OCI-LY3 (cell line): ENCODE data around the gene FHL3.

Source experiments
- H2AFZ ChIP-seq: fragments of 200-600, 300-600 bp; shearing (Covaris generic); 2 replicates; pipeline ENCODE4 v1.6.0; 2014; ENCODE audit warnings: antibody characterized with exemption, low read depth, low read length
- H3K27ac ChIP-seq: fragments of 200-600, 300-600 bp; sonication (generic); 2 replicates; pipeline ENCODE4 v1.5.1; 2014; ENCODE audit warnings: mild to moderate bottlenecking, low read length, moderate library complexity, mixed read lengths
- H3K27me3 ChIP-seq: fragments of 200-600, 300-600 bp; sonication (generic); 2 replicates; pipeline ENCODE4 v1.6.1; 2014; ENCODE audit warnings: low read depth, low read length, mixed read lengths
- H3K36me3 ChIP-seq: fragments of 200-600, 300-600 bp; sonication (generic); replicated peaks from 2 replicates; pipeline ENCODE3; 2014; ENCODE audit warnings: low read depth, low read length, mixed read lengths
- H3K4me1 ChIP-seq: fragments of 300-600, 200-600 bp; sonication (generic); 2 replicates; pipeline ENCODE4 v1.6.1; 2014; ENCODE audit warnings: low read length, mixed read lengths
- H3K4me2 ChIP-seq: fragments of 200-600, 300-600 bp; sonication (generic); 2 replicates; pipeline ENCODE4 v1.6.1; 2014; ENCODE audit warnings: low read length, mixed read lengths
- H3K4me3 ChIP-seq: fragments of 300-600, 200-600 bp; sonication (generic); 2 replicates; pipeline ENCODE4 v1.5.1; 2014; ENCODE audit warnings: antibody characterized with exemption, mild to moderate bottlenecking, low read length, moderate library complexity
- H3K79me2 ChIP-seq: fragments of 300-600, 200-600 bp; shearing (Covaris generic); 2 replicates; pipeline ENCODE4 v1.6.1; 2014; ENCODE audit warnings: mild to moderate bottlenecking, low read length, mixed read lengths
- H3K9ac ChIP-seq: fragments of 300-600, 200-600 bp; shearing (Covaris generic); 2 replicates; pipeline ENCODE4 v1.6.0; 2014; ENCODE audit warnings: mild to moderate bottlenecking, low read length, moderate library complexity
- H3K9me3 ChIP-seq: fragments of 200-600, 300-600 bp; shearing (Covaris generic); 2 replicates; pipeline ENCODE4 v1.6.1; 2014; ENCODE audit warnings: low read length, mixed read lengths; ENCODE audit not compliant: insufficient read depth
- H4K20me1 ChIP-seq: fragments of 200-600, 300-600 bp; sonication (generic); 2 replicates; pipeline ENCODE4 v1.6.1; 2016; ENCODE audit warnings: low read length, mixed read lengths; ENCODE audit not compliant: insufficient read depth
- EZH2phosphoT487 ChIP-seq: fragments of 200-600 bp; shearing (Covaris generic); IDR thresholded peaks from 2 replicates; pipeline ENCODE4 v1.6.1; 2018; ENCODE audit warnings: antibody characterized with exemption, mixed run types, low read depth
- TF ChIP-seq, protein P1 (sequence below): fragments of 200-600, 300-600 bp; sonication (generic); IDR thresholded peaks from 2 replicates; pipeline ENCODE4 v1.5.1; 2014; ENCODE audit warnings: antibody characterized with exemption, low read length, low read depth

Gene FHL3

GRCh38 chr1:38003261-38004250 is 1.8 kb downstream of the FHL3 start:
- TF ChIP-seq, protein P1, sequence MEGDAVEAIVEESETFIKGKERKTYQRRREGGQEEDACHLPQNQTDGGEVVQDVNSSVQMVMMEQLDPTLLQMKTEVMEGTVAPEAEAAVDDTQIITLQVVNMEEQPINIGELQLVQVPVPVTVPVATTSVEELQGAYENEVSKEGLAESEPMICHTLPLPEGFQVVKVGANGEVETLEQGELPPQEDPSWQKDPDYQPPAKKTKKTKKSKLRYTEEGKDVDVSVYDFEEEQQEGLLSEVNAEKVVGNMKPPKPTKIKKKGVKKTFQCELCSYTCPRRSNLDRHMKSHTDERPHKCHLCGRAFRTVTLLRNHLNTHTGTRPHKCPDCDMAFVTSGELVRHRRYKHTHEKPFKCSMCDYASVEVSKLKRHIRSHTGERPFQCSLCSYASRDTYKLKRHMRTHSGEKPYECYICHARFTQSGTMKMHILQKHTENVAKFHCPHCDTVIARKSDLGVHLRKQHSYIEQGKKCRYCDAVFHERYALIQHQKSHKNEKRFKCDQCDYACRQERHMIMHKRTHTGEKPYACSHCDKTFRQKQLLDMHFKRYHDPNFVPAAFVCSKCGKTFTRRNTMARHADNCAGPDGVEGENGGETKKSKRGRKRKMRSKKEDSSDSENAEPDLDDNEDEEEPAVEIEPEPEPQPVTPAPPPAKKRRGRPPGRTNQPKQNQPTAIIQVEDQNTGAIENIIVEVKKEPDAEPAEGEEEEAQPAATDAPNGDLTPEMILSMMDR: no peak
- no peaks in the 10 kb centered on the region for H3K36me3 ChIP-seq
- peak overlapping the region; percentile 88 for H3K9ac ChIP-seq
- peaks cover 16% of the 10 kb centered on the region for H3K4me1 ChIP-seq
- no peaks in the 10 kb centered on the region for H4K20me1 ChIP-seq
- H3K4me2 ChIP-seq: peak overlapping the region; percentile 89
- H3K27ac ChIP-seq: peak overlapping the region; percentile 22; the same call in 1 of the 2 replicates
- no peaks in the 10 kb centered on the region for H3K9me3 ChIP-seq
- H2AFZ ChIP-seq: no peak overlapping the region
- H3K79me2 ChIP-seq: peaks cover 30% of the 10 kb centered on the region
- H3K27me3 ChIP-seq: no peaks in the 10 kb centered on the region
- peak overlapping the region; percentile 93 for H3K4me3 ChIP-seq

- Histone ChIP-seq H3K9me3 (no peaks in the 10 kb centered on the region), H3K27ac (no peak overlapping the region), H3K4me1 (peaks cover 15% of the 10 kb centered on the region), H3K4me3 (no peak overlapping the region), H3K4me2 (no peak overlapping the region), H2AFZ (no peak overlapping the region), H4K20me1 (no peaks in the 10 kb centered on the region), H3K27me3 (no peaks in the 10 kb centered on the region), H3K36me3 (no peaks in the 10 kb centered on the region), H3K9ac (no peak overlapping the region), H3K79me2 (peaks cover 30% of the 10 kb centered on the region)
- TF ChIP-seq, protein P1: no peak
- TF ChIP-seq EZH2phosphoT487: no peak
These were observed 4.5 kb downstream of the FHL3 start for GRCh38 chr1:38000529-38001455.

DNA sequence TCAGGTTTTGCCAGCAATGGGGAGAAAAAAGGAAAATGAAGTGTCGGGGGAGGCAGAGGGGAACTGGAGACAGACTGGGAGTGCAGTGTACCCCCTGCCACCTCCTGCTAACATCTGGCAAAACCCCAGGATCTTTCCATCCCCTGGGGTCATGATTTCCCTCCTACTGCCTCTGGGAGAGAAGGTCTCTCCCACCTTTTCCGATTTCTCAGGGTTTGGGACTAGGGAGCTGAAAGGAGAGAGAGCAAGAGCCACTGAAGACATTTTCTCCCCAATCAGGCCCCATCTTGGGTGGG is 5.1 kb downstream of the FHL3 start:
- no peak overlapping the region for H3K4me2 ChIP-seq
- no peaks in the 10 kb centered on the region for H4K20me1 ChIP-seq
- H3K79me2 ChIP-seq: peaks cover 30% of the 10 kb centered on the region
- no peak overlapping the region for H3K9ac ChIP-seq
- H3K4me1 ChIP-seq: peaks cover 15% of the 10 kb centered on the region
- no peak overlapping the region for H3K4me3 ChIP-seq
- no peaks in the 10 kb centered on the region for H3K27me3 ChIP-seq
- no peaks in the 10 kb centered on the region for H3K9me3 ChIP-seq
- no peak overlapping the region for H2AFZ ChIP-seq
- TF ChIP-seq EZH2phosphoT487: no peak
- TF ChIP-seq, protein P1: no peak
- H3K36me3 ChIP-seq: no peaks in the 10 kb centered on the region
- H3K27ac ChIP-seq: no peak overlapping the region
